HFFc6 (cell line): Measurements from ENCODE around the gene SEMA5B. TPM values are rescaled to one million over a fixed set of nuclear protein-coding genes. Genes with fewer than 3 reads are reported as not detected.
A peak's percentile ranks its signal among the peaks of the same experiment; 100 is the strongest.

Source experiments
- DNase-seq: peaks from one replicate; pipeline ENCODE4 v3.0.0-alpha.2; 2018
- H3K27ac Mint-ChIP-seq: 2 replicates; pipeline ENCODE4 v1.8.0; 2020; ENCODE audit warnings: mild to moderate bottlenecking, mixed read lengths
- H3K27me3 Mint-ChIP-seq: 2 replicates; pipeline ENCODE4 v1.8.0; 2021; ENCODE audit warnings: mild to moderate bottlenecking, moderate library complexity, mixed read lengths; ENCODE audit not compliant: insufficient read depth
- H3K36me3 Mint-ChIP-seq: 2 replicates; pipeline ENCODE4 v1.8.0; 2021; ENCODE audit warnings: low read depth, mixed read lengths
- H3K4me1 Mint-ChIP-seq: 2 replicates; pipeline ENCODE4 v1.8.0; 2020; ENCODE audit warnings: low read depth, mixed read lengths
- H3K4me3 Mint-ChIP-seq: 2 replicates; pipeline ENCODE4 v1.8.0; 2020; ENCODE audit warnings: mild to moderate bottlenecking, moderate library complexity, mixed read lengths
- H3K9me3 Mint-ChIP-seq: 2 replicates; pipeline ENCODE4 v1.8.0; 2020; ENCODE audit warnings: mild to moderate bottlenecking, mixed read lengths
- total RNA-seq, 6 experiments: library from RNA; stranded (reverse); fragmentation: NEBNext Ultra II Directional; extraction: Animal tissue kit (Norgen Biotek cat#: 25700); gene quantifications; 2 replicates in 1 of 6; 3 replicates in 5 of 6; pipeline ENCODE4 v1.2.3, GENCODE V29; 2021
- TF ChIP-seq, protein P1 (sequence below): fragments of 200-600 bp; sonication (generic); IDR thresholded peaks from 2 replicates; pipeline ENCODE4 v1.5.0; 2021; ENCODE audit warnings: antibody characterized with exemption, mild to moderate bottlenecking

SEMA5B gene
- total RNA-seq, 6 experiments from 2014 or later, result not detected

DNA sequence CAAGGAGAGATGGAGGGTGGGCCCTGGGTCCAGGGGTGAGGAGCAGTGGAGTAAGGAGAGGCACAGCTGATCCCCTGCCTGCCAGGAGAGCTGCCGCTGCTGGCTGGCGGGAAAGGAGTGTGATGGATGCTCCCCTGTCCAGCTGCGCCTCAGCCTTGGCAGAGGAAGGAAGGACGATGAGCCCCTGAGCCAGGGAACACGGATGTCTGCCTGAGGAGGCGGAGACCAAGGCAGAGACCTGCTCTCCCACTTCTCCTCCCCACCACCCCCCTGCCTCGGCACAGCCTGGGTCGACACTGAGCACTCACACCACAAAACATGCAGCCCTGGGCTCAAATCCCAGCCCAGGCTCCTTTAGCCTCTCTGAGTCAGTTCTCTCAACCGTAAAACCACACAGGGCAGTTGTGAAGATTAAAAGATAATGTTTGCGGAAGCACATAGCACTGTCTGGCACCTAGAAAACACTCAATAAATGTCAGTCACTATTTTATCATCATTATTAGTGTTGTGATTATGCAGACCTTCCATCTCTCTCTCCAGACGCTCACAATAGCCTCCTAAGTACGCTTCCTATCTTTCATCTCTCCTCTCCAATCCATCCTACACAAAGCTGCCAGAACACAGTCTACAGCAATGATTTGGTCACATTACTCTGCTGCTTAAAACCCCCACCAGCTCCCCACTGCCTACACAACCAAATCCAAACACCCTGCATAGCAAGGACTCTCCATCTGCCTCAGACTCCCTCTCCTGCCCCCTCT lies 52.2 kb downstream of the SEMA5B start:
- Mint-ChIP-seq H3K4me3 (peak overlapping the region; percentile 21; the same call in 1 of the 2 replicates), H3K36me3 (no peaks in the 10 kb centered on the region), H3K27ac (no peak overlapping the region), H3K4me1 (peaks cover 38% of the 10 kb centered on the region), H3K9me3 (no peaks in the 10 kb centered on the region), H3K27me3 (peaks cover 50% of the 10 kb centered on the region)
- TF ChIP-seq, protein P1, sequence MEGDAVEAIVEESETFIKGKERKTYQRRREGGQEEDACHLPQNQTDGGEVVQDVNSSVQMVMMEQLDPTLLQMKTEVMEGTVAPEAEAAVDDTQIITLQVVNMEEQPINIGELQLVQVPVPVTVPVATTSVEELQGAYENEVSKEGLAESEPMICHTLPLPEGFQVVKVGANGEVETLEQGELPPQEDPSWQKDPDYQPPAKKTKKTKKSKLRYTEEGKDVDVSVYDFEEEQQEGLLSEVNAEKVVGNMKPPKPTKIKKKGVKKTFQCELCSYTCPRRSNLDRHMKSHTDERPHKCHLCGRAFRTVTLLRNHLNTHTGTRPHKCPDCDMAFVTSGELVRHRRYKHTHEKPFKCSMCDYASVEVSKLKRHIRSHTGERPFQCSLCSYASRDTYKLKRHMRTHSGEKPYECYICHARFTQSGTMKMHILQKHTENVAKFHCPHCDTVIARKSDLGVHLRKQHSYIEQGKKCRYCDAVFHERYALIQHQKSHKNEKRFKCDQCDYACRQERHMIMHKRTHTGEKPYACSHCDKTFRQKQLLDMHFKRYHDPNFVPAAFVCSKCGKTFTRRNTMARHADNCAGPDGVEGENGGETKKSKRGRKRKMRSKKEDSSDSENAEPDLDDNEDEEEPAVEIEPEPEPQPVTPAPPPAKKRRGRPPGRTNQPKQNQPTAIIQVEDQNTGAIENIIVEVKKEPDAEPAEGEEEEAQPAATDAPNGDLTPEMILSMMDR, result no peak
- peak; percentile 80 for DNase-seq

DNA sequence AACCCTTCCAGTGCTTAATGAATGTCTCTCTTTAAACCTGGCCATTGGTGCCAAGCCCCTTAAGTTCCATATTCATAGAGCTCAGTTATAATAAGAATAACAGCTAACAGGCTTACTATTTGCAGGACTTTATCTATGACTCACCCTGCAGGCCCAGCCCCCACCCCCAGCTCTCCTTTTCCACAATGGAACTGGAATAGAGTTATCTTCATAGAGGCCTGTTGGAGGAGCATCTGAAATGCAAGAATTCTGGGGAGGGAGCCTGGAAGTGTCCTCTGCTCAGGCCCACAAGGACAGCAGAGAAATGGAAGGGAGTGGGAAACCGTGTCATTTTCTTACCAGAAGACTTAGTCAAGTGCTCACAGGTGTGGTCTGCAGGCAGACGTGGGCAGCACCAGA lies 52.8 kb downstream of the SEMA5B start:
- no peak for DNase-seq
- Mint-ChIP-seq H3K9me3 (no peaks in the 10 kb centered on the region), H3K27me3 (peaks cover 50% of the 10 kb centered on the region), H3K4me1 (peaks cover 40% of the 10 kb centered on the region), H3K36me3 (no peaks in the 10 kb centered on the region), H3K27ac (no peak overlapping the region), H3K4me3 (peak overlapping the region; percentile 21; the same call in 1 of the 2 replicates)
- TF ChIP-seq, protein P1, result no peak

DNA sequence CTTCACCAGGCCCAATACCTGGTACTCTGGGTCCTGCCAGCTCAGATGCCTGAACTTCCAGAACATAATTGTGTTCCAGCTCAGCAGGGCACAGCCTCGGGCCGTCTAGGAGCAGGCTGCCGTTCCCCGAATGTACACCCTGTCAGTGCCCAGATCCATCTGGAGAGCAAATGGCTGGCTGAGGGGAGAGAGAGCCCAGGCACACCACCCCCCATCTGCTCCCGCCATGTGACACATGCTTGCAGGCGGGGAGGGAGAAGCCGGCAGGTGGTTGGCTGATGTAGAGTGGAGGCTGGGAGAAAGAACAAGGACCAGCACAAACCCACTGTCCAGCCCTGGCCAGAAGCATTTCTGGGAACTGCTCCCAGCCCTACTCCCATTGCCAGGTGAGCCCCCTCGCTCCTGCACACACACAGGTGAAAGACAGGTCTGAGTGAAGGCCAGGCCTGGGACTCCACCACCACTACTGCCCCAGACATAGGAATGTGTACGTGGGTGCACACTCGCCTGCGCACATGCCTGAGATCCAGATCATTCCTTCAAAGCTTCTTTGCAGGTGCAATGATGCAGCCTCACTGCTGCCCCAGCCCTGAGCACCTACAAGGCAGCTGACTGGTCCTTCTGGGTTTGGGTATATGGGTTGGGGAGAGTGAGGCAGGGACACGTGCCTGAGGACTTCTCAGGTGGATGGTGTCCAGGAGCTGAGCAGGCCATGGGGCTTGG lies 53.5 kb downstream of the SEMA5B start:
- no peak overlapping the region for H3K27ac Mint-ChIP-seq
- peaks cover 39% of the 10 kb centered on the region for H3K4me1 Mint-ChIP-seq
- no peak overlapping the region for H3K4me3 Mint-ChIP-seq
- H3K27me3 Mint-ChIP-seq, result peaks cover 50% of the 10 kb centered on the region
- no peaks in the 10 kb centered on the region for H3K36me3 Mint-ChIP-seq
- H3K9me3 Mint-ChIP-seq, result no peaks in the 10 kb centered on the region
- DNase-seq, result no peak
- TF ChIP-seq, protein P1, result no peak

DNA sequence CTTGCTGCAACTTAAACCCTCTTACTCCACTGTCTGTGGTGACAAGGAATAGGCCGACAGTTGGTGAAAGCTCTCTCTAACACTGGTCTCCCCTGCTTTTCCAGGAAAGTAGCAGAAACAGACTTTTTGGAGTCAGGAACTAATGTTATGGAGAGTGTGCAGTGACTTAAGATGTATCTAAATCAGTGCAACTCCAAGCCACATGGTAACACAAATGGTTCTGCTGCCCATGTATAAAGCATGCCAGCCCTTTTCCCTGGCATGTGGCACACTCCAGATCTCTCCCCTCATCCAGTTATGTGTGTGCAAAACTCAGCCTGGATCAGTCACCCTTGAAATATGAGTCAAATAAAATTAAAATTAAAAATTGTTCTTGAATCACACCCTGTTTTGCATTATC lies 55.4 kb downstream of the SEMA5B start:
- no peak overlapping the region for H3K4me3 Mint-ChIP-seq
- H3K9me3 Mint-ChIP-seq, result no peaks in the 10 kb centered on the region
- H3K27me3 Mint-ChIP-seq, result peaks cover 49% of the 10 kb centered on the region

DNA sequence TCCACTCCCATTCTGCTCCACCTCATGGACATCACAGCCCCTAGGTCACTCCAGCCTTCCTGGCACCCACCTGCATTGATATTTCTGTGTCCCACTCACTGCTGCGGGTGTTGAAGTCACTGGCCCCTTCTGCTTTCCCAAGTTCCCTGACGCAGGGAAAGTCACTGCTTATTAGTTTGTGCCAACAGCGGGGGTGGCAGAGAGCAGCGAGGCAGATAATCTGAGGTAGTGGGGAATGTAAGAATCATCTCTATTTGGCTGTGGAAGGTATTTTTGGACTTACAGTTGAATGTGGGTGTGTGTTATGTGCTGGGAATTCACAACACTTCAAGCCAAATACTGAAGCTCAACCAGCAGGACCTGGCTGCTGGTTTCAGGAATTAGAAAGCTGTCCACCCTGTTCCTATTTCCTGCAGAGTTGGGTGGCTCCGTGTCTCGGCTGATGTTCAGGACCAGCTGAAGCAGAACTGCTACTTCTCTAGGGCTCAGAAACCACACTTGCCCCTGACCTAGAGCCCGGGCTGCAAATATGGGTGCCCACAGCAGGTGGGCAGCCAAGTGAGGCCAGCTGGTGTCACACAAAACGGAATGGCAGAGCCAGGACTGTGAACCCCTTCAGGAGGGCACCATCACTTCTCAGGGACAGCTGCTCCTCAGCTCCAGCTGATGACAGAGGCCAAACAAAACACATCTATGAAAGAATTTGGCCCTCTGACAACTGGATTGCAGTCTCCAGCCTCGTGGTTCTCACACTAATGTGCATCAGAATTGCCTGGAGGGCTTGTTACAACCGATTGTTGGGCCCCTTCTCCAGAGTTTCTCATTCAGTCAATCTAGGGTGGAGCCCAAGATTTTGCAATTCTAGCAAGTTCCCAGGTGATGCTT lies 57.7 kb downstream of the SEMA5B start:
- Mint-ChIP-seq H3K27me3 (peaks cover 53% of the 10 kb centered on the region), H3K4me1 (peaks cover 17% of the 10 kb centered on the region), H3K4me3 (no peak overlapping the region), H3K9me3 (no peaks in the 10 kb centered on the region), H3K36me3 (no peaks in the 10 kb centered on the region), H3K27ac (no peak overlapping the region)
- TF ChIP-seq, protein P1, result no peak
- DNase-seq, result peak; percentile 39

More for the DNA sequence above, 55.4 kb downstream of the SEMA5B start:
- no peak for DNase-seq
- Mint-ChIP-seq H3K4me1 (peaks cover 31% of the 10 kb centered on the region), H3K27ac (no peak overlapping the region), H3K36me3 (no peaks in the 10 kb centered on the region)
- TF ChIP-seq, protein P1, result no peak
